PC-3 (cell line): ENCODE data around the gene NBAS.

Experiments used
- CTCF ChIP-seq: fragments of 300-600 bp; sonication (generic); conservative IDR thresholded peaks from 2 replicates; pipeline ENCODE4 v1.5.1; 2017; ENCODE audit warnings: antibody characterized with exemption, low read depth, mild to moderate bottlenecking, low read length
- EZH2 ChIP-seq: fragments of 300-600 bp; sonication (generic); IDR thresholded peaks from one replicate; pipeline ENCODE4 v1.6.1; 2017; ENCODE audit warnings: antibody characterized with exemption, mild to moderate bottlenecking, low read length; ENCODE audit not compliant: unreplicated experiment

DNA sequence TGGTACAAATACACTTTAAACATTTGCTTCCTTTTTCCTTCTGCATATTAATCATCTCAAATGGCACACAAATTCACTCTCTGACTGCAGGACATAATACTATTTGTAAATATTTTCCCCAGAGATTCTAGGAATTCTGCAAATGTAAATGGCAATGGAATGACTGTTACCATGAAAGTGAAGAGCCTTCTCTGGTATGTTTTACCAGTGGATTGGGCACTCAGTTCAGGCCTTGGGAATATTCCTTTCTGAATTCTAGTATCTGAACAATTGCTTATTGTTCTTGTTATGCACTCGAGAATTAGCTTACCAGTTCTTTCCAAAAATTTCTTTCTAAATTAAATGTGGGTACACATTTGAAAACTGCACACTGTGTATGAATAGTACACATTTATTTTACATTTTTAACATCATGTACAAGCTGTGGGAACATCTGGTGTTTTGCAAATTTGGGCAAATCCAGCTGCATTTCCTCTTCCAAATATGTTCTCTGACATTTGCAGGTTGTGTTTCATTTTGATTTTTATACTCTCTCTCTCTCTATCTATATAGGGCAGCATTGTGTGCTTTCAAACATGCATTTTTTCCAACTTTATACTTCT, 289.1 kb downstream of the NBAS start:
- TF ChIP-seq CTCF (no peak), EZH2 (no peak)
